ENCODE measurements around the gene WT1. TPM values are rescaled to one million over a fixed set of nuclear protein-coding genes. Genes with fewer than 3 reads are reported as not detected.

WT1 gene
- total and polyA plus RNA-seq, 2 of the 4 experiments (the other 2 are of a cell fraction): not detected

- H2BK20ac ChIP-seq (ENCODE audit: low read depth, low read length): no peak overlapping the region
- intact Hi-C loops (cut with micrococcal nuclease): no loop called here
- H2BK5ac ChIP-seq (ENCODE audit: low read depth, low read length, poor library complexity, severe bottlenecking): no peak overlapping the region
- H3K4me3 ChIP-seq (ENCODE audit: insufficient read depth, low read depth, low read length): no peak overlapping the region
- ATAC-seq (ENCODE audit: low read depth) (no peak), DNase-seq (no peak)
- no peaks in the 10 kb centered on the region for H3K9me3 ChIP-seq (ENCODE audit: control insufficient read depth, insufficient read depth, low read length)
- POLR2A ChIA-PET (ENCODE audit: unreplicated experiment): no interaction called here
- no peaks in the 10 kb centered on the region for H3K4me1 ChIP-seq (ENCODE audit: control insufficient read depth, insufficient read depth, low read length)
- no peak overlapping the region for H2AK5ac ChIP-seq (ENCODE audit: low read depth, low read length)
- TF ChIP-seq NFE2L2 (IDR thresholded peaks at IDR 0.05; ENCODE audit: low read depth, low read length): no peak
- TF ChIP-seq BHLHE40 (IDR thresholded peaks at IDR 0.05; ENCODE audit: low read depth, low read length): no peak
- no peak for TF ChIP-seq POLR2A (IDR thresholded peaks at IDR 0.05; ENCODE audit: low read depth, low read length)
- no peak for TF ChIP-seq CTCF (conservative IDR thresholded peaks at IDR 0.05; ENCODE audit: low read depth, low read length)
- no peak for TF ChIP-seq CHD1 (IDR thresholded peaks at IDR 0.05; ENCODE audit: low read depth, low read length)
- TF ChIP-seq MAFK (IDR thresholded peaks at IDR 0.05; ENCODE audit: low read depth, low read length): no peak
- no peak for TF ChIP-seq RAD21 (IDR thresholded peaks at IDR 0.05; ENCODE audit: low read length)
- no peak for TF ChIP-seq FOS (IDR thresholded peaks at IDR 0.05; ENCODE audit: low read depth, low read length)
- TF ChIP-seq SMC3 (IDR thresholded peaks at IDR 0.05; ENCODE audit: low read depth, low read length): no peak
- no peak for TF ChIP-seq ELK1 (IDR thresholded peaks at IDR 0.05; ENCODE audit: borderline replicate concordance, low read depth, low read length)
- no peak for TF ChIP-seq USF2 (IDR thresholded peaks at IDR 0.05; ENCODE audit: low read depth, low read length)
- TF ChIP-seq RCOR1 (IDR thresholded peaks at IDR 0.05; ENCODE audit: insufficient replicate concordance, low read length): no peak
- TF ChIP-seq RFX5 (IDR thresholded peaks at IDR 0.05; ENCODE audit: low read depth, low read length): no peak
- TF ChIP-seq CEBPB (IDR thresholded peaks at IDR 0.05; ENCODE audit: low read depth, low read length): no peak
- peaks cover 27% of the 10 kb centered on the region for H3K27me3 ChIP-seq (ENCODE audit: control insufficient read depth, insufficient read depth, low read length)
- no peak overlapping the region for H3K56ac ChIP-seq (ENCODE audit: extremely low read depth, insufficient read depth, low read length)
- no peak overlapping the region for H3K23ac ChIP-seq (ENCODE audit: low read depth, low read length)
- H2AFZ ChIP-seq (replicated peaks; ENCODE audit: low read length, poor library complexity): no peak overlapping the region
- H3K18ac ChIP-seq (ENCODE audit: low read depth, low read length): no peak overlapping the region
- no peak overlapping the region for H2BK15ac ChIP-seq (ENCODE audit: low read depth, low read length)
- no peak overlapping the region for H2BK120ac ChIP-seq (ENCODE audit: low read depth, low read length)
- H3K4ac ChIP-seq (ENCODE audit: low read depth, low read length): no peak overlapping the region
- CTCF ChIA-PET: interaction anchor here (0.6 kb wide), 1 partner anchor 1195 kb away, joined by 10 read pairs; no protein-coding TSS in a partner anchor
- no TSS peak for BruUV-seq (replicated peaks)
- dilution Hi-C loops (cut with HindIII; ENCODE audit: low sequenced_read_pairs, unreplicated experiment): no loop called here
- no peak overlapping the region for H3K9ac ChIP-seq (ENCODE audit: low read depth, low read length)
- H3K14ac ChIP-seq (replicated peaks; ENCODE audit: low read depth, low read length): no peak overlapping the region
- no peaks in the 10 kb centered on the region for H3K79me1 ChIP-seq (ENCODE audit: low read depth in 1 of 2, low read length in 2 of 2)
- H4K91ac ChIP-seq (ENCODE audit: insufficient read depth, low read depth, low read length): no peak overlapping the region
- in situ Hi-C loops (cut with MboI; ENCODE audit: low sequenced_read_pairs): no loop called here
- no peak overlapping the region for H4K8ac ChIP-seq (ENCODE audit: low read depth in 2 of 2, low read length in 2 of 2)
- no peak overlapping the region for H2AK9ac ChIP-seq (replicated peaks; ENCODE audit: low read depth, low read length, poor library complexity)
- no peaks in the 10 kb centered on the region for H4K20me1 ChIP-seq (ENCODE audit: insufficient read depth, low read length)
- H3K9me1 ChIP-seq (ENCODE audit: insufficient read depth, low read length): no peaks in the 10 kb centered on the region
- no CpG with 5 or more reads among the region's 2 CpGs for WGBS, 2 experiments (ENCODE audit: extremely low coverage in 2 of 2, insufficient read length in 1 of 2)
- H4K5ac ChIP-seq (ENCODE audit: low read depth, low read length): no peak overlapping the region
- no peaks in the 10 kb centered on the region for H3K36me3 ChIP-seq (ENCODE audit: control insufficient read depth, insufficient read depth, low read length)
- no peak overlapping the region for H3K4me2 ChIP-seq (ENCODE audit: low read depth, low read length)
- H3K27ac ChIP-seq (ENCODE audit: insufficient read depth, low read length): no peak overlapping the region
Observed at GRCh38 chr11:32421992-32422391, 13.3 kb downstream of the WT1 start.
